ENCODE data around the gene TTL. TPM values are rescaled to one million over a fixed set of nuclear protein-coding genes. Genes with fewer than 3 reads are reported as not detected.

The TTL gene
- polyA plus RNA-seq, 3 donors, result 2.7 to 13.9 (median 5.4) TPM

DNA sequence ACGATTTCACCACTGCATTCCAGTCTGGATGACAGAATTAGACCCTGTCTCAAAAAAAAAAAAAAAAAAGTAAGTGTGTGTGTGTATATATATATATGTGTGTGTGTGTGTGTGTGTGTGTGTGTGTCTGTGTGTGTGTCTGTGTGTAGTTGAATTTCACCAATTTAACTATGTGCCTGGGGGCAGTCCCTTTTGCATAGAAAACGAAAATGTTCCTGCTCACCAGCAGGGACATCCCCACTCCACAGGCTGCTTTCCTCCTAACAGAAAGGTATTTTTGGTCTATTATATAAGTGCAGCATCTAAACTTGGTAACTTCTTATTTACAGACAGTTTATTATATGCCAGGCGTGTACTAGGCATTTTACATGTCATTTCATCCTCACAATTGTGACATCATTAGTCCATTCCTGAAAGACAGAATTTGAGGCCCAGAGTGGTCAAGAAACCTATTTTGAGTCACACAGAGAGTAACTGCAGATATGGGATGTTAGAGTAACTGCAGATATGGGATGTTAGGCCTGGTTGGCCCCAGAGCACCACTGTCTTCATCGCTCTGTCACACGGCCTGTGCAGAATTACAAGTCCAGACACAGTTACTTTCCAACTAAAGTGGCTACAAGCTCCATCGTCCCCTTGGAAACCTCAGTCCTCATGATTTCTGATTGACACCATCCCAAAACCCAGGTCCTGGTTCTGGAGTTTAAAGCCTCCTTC, 9.3 kb upstream of the TTL start:
- Histone ChIP-seq H3K9me3 (replicated peaks in 1 of 2; ENCODE audit: control insufficient read depth in 1 of 2, insufficient read depth in 1 of 2, low read length in 2 of 2) (no peaks in the 10 kb centered on the region), H3K4me3 (replicated peaks in 1 of 3; ENCODE audit: low read depth in 2 of 3, low read length in 3 of 3) (no peak overlapping the region), H3K27ac (ENCODE audit: low read depth in 1 of 2, low read length in 2 of 2) (no peak overlapping the region), H4K20me1 (ENCODE audit: insufficient read depth, low read length) (no peaks in the 10 kb centered on the region), H2AFZ (ENCODE audit: insufficient read depth, low read depth, low read length, poor library complexity, severe bottlenecking) (no peak overlapping the region), H3K27me3 (ENCODE audit: control insufficient read depth in 2 of 2, insufficient read depth in 2 of 2, low read length in 2 of 2) (no peaks in the 10 kb centered on the region), H3K4me2 (replicated peaks; ENCODE audit: extremely low read depth, low read length, poor library complexity, severe bottlenecking) (no peak overlapping the region), H3K79me2 (ENCODE audit: insufficient read depth, low read length) (no peaks in the 10 kb centered on the region), H3K36me3 (replicated peaks in 1 of 2; ENCODE audit: control insufficient read depth in 1 of 2, insufficient read depth in 2 of 2, low read length in 2 of 2) (no peaks in the 10 kb centered on the region), H3K9ac (ENCODE audit: insufficient read depth, low read length, poor library complexity, severe bottlenecking) (no peak overlapping the region), H3K4me1 (ENCODE audit: control insufficient read depth in 1 of 2, insufficient read depth in 2 of 2, low read length in 2 of 2) (no peaks in the 10 kb centered on the region)
- Mint-ChIP-seq H3K36me3 (no peaks in the 10 kb centered on the region), H3K4me3 (no peak overlapping the region), H3K27me3 (ENCODE audit: low read depth in 3 of 3) (peaks cover 2 to 3% (median 2%) of the 10 kb centered on the region in 3 donors), H3K4me1 (no peaks in the 10 kb centered on the region), H3K9me3 (peaks cover 0 to 8% (median 0%) of the 10 kb centered on the region in 7 donors), H3K27ac (no peak overlapping the region)
- TF ChIP-seq, protein P1, sequence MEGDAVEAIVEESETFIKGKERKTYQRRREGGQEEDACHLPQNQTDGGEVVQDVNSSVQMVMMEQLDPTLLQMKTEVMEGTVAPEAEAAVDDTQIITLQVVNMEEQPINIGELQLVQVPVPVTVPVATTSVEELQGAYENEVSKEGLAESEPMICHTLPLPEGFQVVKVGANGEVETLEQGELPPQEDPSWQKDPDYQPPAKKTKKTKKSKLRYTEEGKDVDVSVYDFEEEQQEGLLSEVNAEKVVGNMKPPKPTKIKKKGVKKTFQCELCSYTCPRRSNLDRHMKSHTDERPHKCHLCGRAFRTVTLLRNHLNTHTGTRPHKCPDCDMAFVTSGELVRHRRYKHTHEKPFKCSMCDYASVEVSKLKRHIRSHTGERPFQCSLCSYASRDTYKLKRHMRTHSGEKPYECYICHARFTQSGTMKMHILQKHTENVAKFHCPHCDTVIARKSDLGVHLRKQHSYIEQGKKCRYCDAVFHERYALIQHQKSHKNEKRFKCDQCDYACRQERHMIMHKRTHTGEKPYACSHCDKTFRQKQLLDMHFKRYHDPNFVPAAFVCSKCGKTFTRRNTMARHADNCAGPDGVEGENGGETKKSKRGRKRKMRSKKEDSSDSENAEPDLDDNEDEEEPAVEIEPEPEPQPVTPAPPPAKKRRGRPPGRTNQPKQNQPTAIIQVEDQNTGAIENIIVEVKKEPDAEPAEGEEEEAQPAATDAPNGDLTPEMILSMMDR (IDR thresholded peaks at IDR 0.05), result no peak
- intact Hi-C loops (cut with micrococcal nuclease), result no loop called here
- 100% methylated on average over 2 of the region's 6 CpGs for WGBS (ENCODE audit: insufficient coverage)
- no peak for DNase-seq

DNA sequence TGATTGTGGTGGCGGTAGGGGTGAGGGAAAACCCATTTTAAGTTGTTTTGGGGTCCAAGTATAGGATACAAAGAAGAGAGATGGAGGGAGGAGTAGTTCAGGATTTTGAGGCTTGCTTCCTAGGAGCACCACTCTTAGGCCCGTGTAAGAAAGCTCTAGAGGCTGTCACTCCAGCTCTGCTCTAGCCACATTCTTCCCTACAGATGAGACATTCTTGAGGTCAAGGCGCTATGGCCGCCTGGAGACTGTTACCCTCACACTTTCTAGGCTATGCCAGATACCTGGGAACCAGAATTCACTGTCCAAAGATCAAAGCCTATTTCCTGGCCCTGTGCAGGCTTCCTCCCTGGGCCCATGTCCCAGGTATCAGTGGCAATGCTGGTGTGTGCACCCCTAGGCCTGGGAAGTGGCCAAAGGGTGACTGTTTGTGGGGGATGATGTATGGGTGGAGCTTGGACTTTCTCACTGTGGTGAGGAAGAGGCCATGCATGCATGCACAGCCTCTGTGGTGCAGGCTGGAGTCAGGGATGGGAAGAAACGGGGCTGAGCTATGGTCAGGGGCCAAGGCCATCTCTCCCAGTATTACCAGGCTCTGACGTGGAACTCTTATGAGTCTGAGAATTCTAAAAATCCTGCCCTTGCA, 7.0 kb upstream of the TTL start:
- Histone ChIP-seq H3K9ac (ENCODE audit: insufficient read depth, low read length, poor library complexity, severe bottlenecking) (no peak overlapping the region), H4K20me1 (ENCODE audit: insufficient read depth, low read length) (no peaks in the 10 kb centered on the region), H3K4me1 (ENCODE audit: control insufficient read depth in 1 of 2, insufficient read depth in 2 of 2, low read length in 2 of 2) (no peaks in the 10 kb centered on the region), H3K27ac (ENCODE audit: low read depth in 1 of 2, low read length in 2 of 2) (no peak overlapping the region), H3K4me2 (replicated peaks; ENCODE audit: extremely low read depth, low read length, poor library complexity, severe bottlenecking) (no peak overlapping the region), H2AFZ (ENCODE audit: insufficient read depth, low read depth, low read length, poor library complexity, severe bottlenecking) (peak overlapping the region; percentile 11), H3K36me3 (replicated peaks in 1 of 2; ENCODE audit: control insufficient read depth in 1 of 2, insufficient read depth in 2 of 2, low read length in 2 of 2) (no peaks in the 10 kb centered on the region), H3K79me2 (ENCODE audit: insufficient read depth, low read length) (no peaks in the 10 kb centered on the region), H3K4me3 (replicated peaks in 1 of 3; ENCODE audit: low read depth in 2 of 3, low read length in 3 of 3) (no peak overlapping the region), H3K27me3 (ENCODE audit: control insufficient read depth in 2 of 2, insufficient read depth in 2 of 2, low read length in 2 of 2) (no peaks in the 10 kb centered on the region), H3K9me3 (replicated peaks in 1 of 2; ENCODE audit: control insufficient read depth in 1 of 2, insufficient read depth in 1 of 2, low read length in 2 of 2) (no peaks in the 10 kb centered on the region)
- Mint-ChIP-seq H3K27me3 (ENCODE audit: low read depth in 3 of 3) (peaks cover 0 to 3% (median 2%) of the 10 kb centered on the region in 3 donors), H3K36me3 (no peaks in the 10 kb centered on the region), H3K27ac (peak overlapping the region in 1 of 7 donors; percentile 21), H3K4me1 (no peaks in the 10 kb centered on the region), H3K9me3 (peaks cover 0 to 4% (median 0%) of the 10 kb centered on the region in 7 donors), H3K4me3 (peak overlapping the region in 1 of 2 donors; percentile 13)
- WGBS (ENCODE audit: insufficient coverage), result 90% methylated on average over 4 of the region's 6 CpGs
- intact Hi-C loops (cut with micrococcal nuclease), result no loop called here
- no peak for DNase-seq
- TF ChIP-seq, protein P1 (IDR thresholded peaks at IDR 0.05), result no peak

All from CD14-positive monocyte (primary cell).